SK-N-SH treated with all-trans-retinoic acid at 6 μM for 48 hours (cell line): ENCODE data around the gene PHKA2.

Experiments used
- ATAC-seq: fragments of 200-7000 bp; cut with Tn5 transposase; 3 replicates; pipeline ENCODE4 v1.9.1; 2020; ENCODE audit warnings: mild to moderate bottlenecking, moderate library complexity
- ARNTL ChIP-seq: fragments of 450-650 bp; formaldehyde crosslinking; IDR thresholded peaks from 2 replicates; pipeline ENCODE4 v1.5.0; 2020; ENCODE audit warnings: low read depth, mild to moderate bottlenecking, moderate library complexity, borderline replicate concordance
- BACH2 ChIP-seq: fragments of 250-450 bp; sonication (Bioruptor Pico); IDR thresholded peaks from 2 replicates; pipeline ENCODE4 v1.9.0; 2021; ENCODE audit warnings: mild to moderate bottlenecking, borderline replicate concordance
- CSDC2 ChIP-seq: fragments of 250-450 bp; sonication (Bioruptor Pico); IDR thresholded peaks from 2 replicates; pipeline ENCODE4 v1.5.0; 2020; ENCODE audit warnings: mild to moderate bottlenecking, moderate library complexity
- CSRNP3 ChIP-seq: fragments of 250-450 bp; sonication (Bioruptor Pico); IDR thresholded peaks from 2 replicates; pipeline ENCODE4 v1.5.1; 2021; ENCODE audit warnings: mild to moderate bottlenecking, moderate library complexity
- ESRRG ChIP-seq: fragments of 250-450 bp; sonication (Bioruptor Pico); IDR thresholded peaks from 2 replicates; pipeline ENCODE4 v1.6.1; 2021; ENCODE audit warnings: mild to moderate bottlenecking
- ISL1 ChIP-seq: fragments of 250-450 bp; sonication (Bioruptor Pico); IDR thresholded peaks from 2 replicates; pipeline ENCODE4 v2.1.2; 2022; ENCODE audit warnings: mild to moderate bottlenecking, moderate library complexity
- OSR1 ChIP-seq: fragments of 250-450 bp; sonication (Bioruptor Pico); IDR thresholded peaks from 2 replicates; pipeline ENCODE4 v1.8.0; 2022; ENCODE audit warnings: moderate library complexity, mild to moderate bottlenecking, inconsistent platforms
- PATZ1 ChIP-seq: fragments of 250-450 bp; sonication (Bioruptor Pico); IDR thresholded peaks from 2 replicates; pipeline ENCODE4 v1.8.0; 2020; ENCODE audit warnings: mild to moderate bottlenecking, moderate library complexity, borderline replicate concordance
- POU6F1 ChIP-seq: fragments of 250-450 bp; sonication (Bioruptor Pico); IDR thresholded peaks from 2 replicates; pipeline ENCODE4 v1.8.0; 2021; ENCODE audit warnings: low read depth, mild to moderate bottlenecking, moderate library complexity, borderline replicate concordance
- PPARA ChIP-seq: fragments of 250-450 bp; sonication (Bioruptor Pico); IDR thresholded peaks from 2 replicates; pipeline ENCODE4 v1.5.0; 2020; ENCODE audit warnings: mild to moderate bottlenecking, borderline replicate concordance
- SNAI2 ChIP-seq: fragments of 250-450 bp; sonication (Bioruptor Pico); IDR thresholded peaks from 2 replicates; pipeline ENCODE4 v1.5.0; 2020; ENCODE audit warnings: mild to moderate bottlenecking, moderate library complexity
- TCF4 ChIP-seq: fragments of 250-450 bp; sonication (Bioruptor Pico); IDR thresholded peaks from 2 replicates; pipeline ENCODE4 v1.8.0; 2021; ENCODE audit warnings: mild to moderate bottlenecking, moderate library complexity, borderline replicate concordance
- TOX ChIP-seq: fragments of 250-450 bp; sonication (Bioruptor Pico); IDR thresholded peaks from 2 replicates; pipeline ENCODE4 v1.8.0; 2021; ENCODE audit warnings: mild to moderate bottlenecking, moderate library complexity, borderline replicate concordance
- TSHZ2 ChIP-seq: fragments of 250-450 bp; sonication (Bioruptor Pico); IDR thresholded peaks from 2 replicates; pipeline ENCODE4 v1.5.0; 2020; ENCODE audit warnings: mild to moderate bottlenecking, moderate library complexity
- ZC3H10 ChIP-seq: fragments of 250-450 bp; sonication (Bioruptor Pico); IDR thresholded peaks from 2 replicates; pipeline ENCODE4 v1.5.1; 2021; ENCODE audit warnings: mild to moderate bottlenecking, moderate library complexity
- ZFP3 ChIP-seq: fragments of 250-450 bp; sonication (Bioruptor Pico); IDR thresholded peaks from 2 replicates; pipeline ENCODE4 v1.5.0; 2020; ENCODE audit warnings: mild to moderate bottlenecking, moderate library complexity
- ZFP30 ChIP-seq: fragments of 450-650 bp; formaldehyde crosslinking; IDR thresholded peaks from 2 replicates; pipeline ENCODE4 v1.5.0; 2022; ENCODE audit warnings: mild to moderate bottlenecking, moderate library complexity
- ZNF565 ChIP-seq: fragments of 450-650 bp; formaldehyde crosslinking; conservative IDR thresholded peaks from 2 replicates; pipeline ENCODE4 v1.5.0; 2020; ENCODE audit warnings: low read depth, mild to moderate bottlenecking, moderate library complexity
- ZNF70 ChIP-seq: fragments of 450-650 bp; formaldehyde crosslinking; IDR thresholded peaks from 2 replicates; pipeline ENCODE4 v1.5.0; 2020; ENCODE audit warnings: mild to moderate bottlenecking, moderate library complexity
- ZNF8 ChIP-seq: fragments of 450-650 bp; formaldehyde crosslinking; IDR thresholded peaks from 2 replicates; pipeline ENCODE4 v1.5.0; 2020; ENCODE audit warnings: mild to moderate bottlenecking, moderate library complexity

The PHKA2 gene

GRCh38 chrX:18893536-18893935 is 90.4 kb downstream of the PHKA2 start:
- no peak for ATAC-seq
- no peak for TF ChIP-seq ZNF70 (CRISPR knock-in tag)
- no peak for TF ChIP-seq ISL1 (CRISPR knock-in tag)
- TF ChIP-seq OSR1 (CRISPR knock-in tag), result no peak
- TF ChIP-seq CSDC2 (CRISPR knock-in tag), result no peak
- TF ChIP-seq ZC3H10 (CRISPR knock-in tag), result no peak

GRCh38 chrX:18892899-18893298 is 91.0 kb downstream of the PHKA2 start:
- no peak for ATAC-seq
- TF ChIP-seq ESRRG (CRISPR knock-in tag), result no peak
- no peak for TF ChIP-seq PPARA (CRISPR knock-in tag)
- TF ChIP-seq SNAI2, result no peak
- no peak for TF ChIP-seq ARNTL (CRISPR knock-in tag)
- no peak for TF ChIP-seq ZNF70 (CRISPR knock-in tag)
- no peak for TF ChIP-seq BACH2 (CRISPR knock-in tag)

GRCh38 chrX:18891548-18891945 is 92.4 kb downstream of the PHKA2 start:
- TF ChIP-seq ESRRG (CRISPR knock-in tag) (no peak), ZNF565 (CRISPR knock-in tag) (no peak), SNAI2 (no peak)
- TF ChIP-seq, all 23 proteins: peak for 0
- ATAC-seq, result no peak

GRCh38 chrX:18890724-18891547 is 93.0 kb downstream of the PHKA2 start:
- ATAC-seq, result no peak
- no peak for TF ChIP-seq SNAI2
- no peak for TF ChIP-seq TCF4 (CRISPR knock-in tag)
- TF ChIP-seq PPARA (CRISPR knock-in tag), result no peak
- no peak for TF ChIP-seq TSHZ2 (CRISPR knock-in tag)
- no peak for TF ChIP-seq PATZ1 (CRISPR knock-in tag)
- TF ChIP-seq ARNTL (CRISPR knock-in tag), result no peak
- TF ChIP-seq ZC3H10 (CRISPR knock-in tag), result no peak
- TF ChIP-seq OSR1 (CRISPR knock-in tag), result no peak
- no peak for TF ChIP-seq ZFP30
- no peak for TF ChIP-seq ISL1 (CRISPR knock-in tag)
- TF ChIP-seq BACH2 (CRISPR knock-in tag), result no peak
- TF ChIP-seq TOX, result no peak
- TF ChIP-seq CSDC2 (CRISPR knock-in tag), result no peak
- no peak for TF ChIP-seq ZFP3 (CRISPR knock-in tag)
- TF ChIP-seq ZNF565 (CRISPR knock-in tag), result no peak
- TF ChIP-seq ZNF8 (CRISPR knock-in tag), result no peak
- TF ChIP-seq ESRRG (CRISPR knock-in tag), result no peak
- TF ChIP-seq CSRNP3 (CRISPR knock-in tag), result no peak

GRCh38 chrX:18890049-18890381 is 93.9 kb downstream of the PHKA2 start:
- ATAC-seq, result no peak
- no peak for TF ChIP-seq ZFP3 (CRISPR knock-in tag)
- TF ChIP-seq ZNF70 (CRISPR knock-in tag), result no peak
- no peak for TF ChIP-seq POU6F1 (CRISPR knock-in tag)
- TF ChIP-seq ZNF8 (CRISPR knock-in tag), result no peak
- TF ChIP-seq OSR1 (CRISPR knock-in tag), result no peak
- no peak for TF ChIP-seq TSHZ2 (CRISPR knock-in tag)
- no peak for TF ChIP-seq SNAI2
- no peak for TF ChIP-seq ZFP30
